Kidney (tissue), 14 donors: ENCODE measurements around the gene DOK6. TPM values are rescaled to one million over a fixed set of nuclear protein-coding genes. Genes with fewer than 3 reads are reported as not detected.

ENCODE experiments used
- DNase-seq, 5 donors: peaks; one replicate each; pipeline ENCODE4 v3.0.0-alpha.2; 2013 to 2020
- FAIRE-seq: peaks from 2 replicates; lab custom pipeline; 2012; peaks lifted over from hg19 to GRCh38; lab: Jason Lieb, UNC
- H3K27ac ChIP-seq, 2 donors: one replicate each; pipeline ENCODE4 v1.7.0; 2013; ENCODE audit warnings: low read depth in 2 of 2, low read length in 2 of 2, inconsistent platforms in 1 of 2
- H3K27me3 ChIP-seq: one replicate; pipeline ENCODE4 v1.7.1; 2013; ENCODE audit warnings: low read length, inconsistent platforms; ENCODE audit not compliant: control insufficient read depth, insufficient read depth
- H3K36me3 ChIP-seq, 3 donors: one replicate each; pipeline versions ENCODE4 v1.7.0 to v1.7.1; 2013; ENCODE audit warnings: low read length in 3 of 3, control low read depth in 1 of 3, inconsistent platforms in 1 of 3; ENCODE audit not compliant: insufficient read depth in 3 of 3, control insufficient read depth in 2 of 3
- H3K4me1 ChIP-seq, 3 donors: one replicate each; pipeline versions ENCODE4 v1.7.0 to v1.7.1; 2013; ENCODE audit warnings: low read length in 3 of 3, inconsistent platforms in 1 of 3, low read depth in 1 of 3; ENCODE audit not compliant: control insufficient read depth in 2 of 3, insufficient read depth in 2 of 3
- H3K4me3 ChIP-seq, 3 donors: one replicate each; pipeline versions ENCODE4 v1.7.0 to v1.8.1; 2013; ENCODE audit warnings: low read length in 3 of 3, control low read depth in 1 of 3, inconsistent platforms in 1 of 3
- H3K9ac ChIP-seq, 3 donors: one replicate each; pipeline versions ENCODE4 v1.7.0 to v1.7.1; 2013; ENCODE audit warnings: low read length in 3 of 3, control low read depth in 1 of 3, inconsistent platforms in 1 of 3
- H3K9me3 ChIP-seq, 3 donors: one replicate each; pipeline versions ENCODE4 v1.7.0 to v1.7.1; 2013; ENCODE audit warnings: low read length in 3 of 3, control low read depth in 1 of 3, inconsistent platforms in 1 of 3; ENCODE audit not compliant: control insufficient read depth in 2 of 3, insufficient read depth in 1 of 3
- CTCF ChIP-seq: IDR thresholded peaks from 3 replicates; pipeline ENCODE4 v1.5.1; 2012; ENCODE audit warnings: mild to moderate bottlenecking, moderate library complexity, borderline replicate concordance; ENCODE audit not compliant: insufficient read depth; ENCODE audit errors: extremely low read depth
- intact Hi-C: fragments of 100-400 bp; cut with DNase I; formaldehyde crosslinking; loops from one replicate; pipeline ENCODE4 v1.11.1; 2022
- polyA plus RNA-seq: library from polyadenylated mRNA; stranded (reverse); fragments of 350-450 nt; fragmentation: Illumina TruSeq; extraction: RNeasy Lipid Tissue Mini Kit (QIAGEN cat#74804); gene quantifications from one replicate; pipeline ENCODE4 v1.2.3, GENCODE V29; 2014; ENCODE audit warnings: low read depth, low replicate concordance; ENCODE audit not compliant: insufficient read depth
- total RNA-seq: library from RNA; stranded (reverse); fragmentation: NEBNext Ultra II Directional; extraction: Animal tissue kit (Norgen Biotek cat#: 25700); gene quantifications from one replicate; pipeline ENCODE4 v1.2.1, GENCODE V29; 2021
- donor health status: control.
- donor health status: control.
- donor health status: control.
- donor health status: control.
- donor health status: control.
- donor health status: DM: yes; HTN: yes; CAD: no.
- donor health status: Normal renal cell carcinoma (clear cell type).

Gene DOK6
- total and polyA plus RNA-seq, 2 donors from 2014 or later: 3.8 to 4.6 TPM

GRCh38 chr18:69715191-69715795 is 314.6 kb downstream of the DOK6 start:
- TF ChIP-seq CTCF: no peak
- Histone ChIP-seq H3K9me3 (peaks cover 0 to 14% (median 0%) of the 10 kb centered on the region in 3 donors), H3K36me3 (no peaks in the 10 kb centered on the region), H3K4me3 (no peak overlapping the region), H3K9ac (no peak overlapping the region), H3K27ac (no peak overlapping the region), H3K4me1 (no peaks in the 10 kb centered on the region), H3K27me3 (no peaks in the 10 kb centered on the region)
- intact Hi-C loops: no loop called here
- FAIRE-seq (no peak), DNase-seq (no peak)

GRCh38 chr18:69717586-69717985 is 316.9 kb downstream of the DOK6 start:
- no peaks in the 10 kb centered on the region for H3K36me3 ChIP-seq
- FAIRE-seq: no peak
- H3K4me3 ChIP-seq: no peak overlapping the region
- DNase-seq: no peak
- no peaks in the 10 kb centered on the region for H3K27me3 ChIP-seq
- no peaks in the 10 kb centered on the region for H3K4me1 ChIP-seq
- H3K9me3 ChIP-seq: peaks cover 0 to 14% (median 0%) of the 10 kb centered on the region in 3 donors
- intact Hi-C loops: no loop called here
- no peak for TF ChIP-seq CTCF
- no peak overlapping the region for H3K27ac ChIP-seq
- H3K9ac ChIP-seq: no peak overlapping the region

GRCh38 chr18:69718912-69719547 is 318.3 kb downstream of the DOK6 start:
- no peaks in the 10 kb centered on the region for H3K4me1 ChIP-seq
- intact Hi-C loops: no loop called here
- H3K4me3 ChIP-seq: no peak overlapping the region
- no peaks in the 10 kb centered on the region for H3K36me3 ChIP-seq
- no peak overlapping the region for H3K9ac ChIP-seq
- no peaks in the 10 kb centered on the region for H3K27me3 ChIP-seq
- DNase-seq: no peak
- FAIRE-seq: no peak
- no peak for TF ChIP-seq CTCF
- H3K9me3 ChIP-seq: peaks cover 0 to 14% (median 0%) of the 10 kb centered on the region in 3 donors
- no peak overlapping the region for H3K27ac ChIP-seq
